AG04450 (cell line): ENCODE results near the gene SLCO2A1. TPM values are rescaled to one million over a fixed set of nuclear protein-coding genes. Genes with fewer than 3 reads are reported as not detected.

Experiments
- CTCF ChIA-PET: fragments of 300-600, 350-600 bp; formaldehyde crosslinking; extraction: SDS; loops from one replicate; lab custom pipeline; 2022; ENCODE audit warnings: antibody characterized with exemption, inconsistent platforms; lab: Charles Lee
- POLR2A ChIA-PET: fragments of 350-600 bp; formaldehyde crosslinking; extraction: SDS; loops from one replicate; lab custom pipeline; 2021; ENCODE audit warnings: antibody characterized with exemption, inconsistent platforms; lab: Yijun Ruan, JAX
- DNase-seq: peaks from one replicate; pipeline ENCODE4 v3.0.0-alpha.2; 2011; ENCODE audit warnings: low read depth, low spot score
- H3K27ac ChIP-seq: one replicate; pipeline ENCODE4 v1.5.1; 2012; ENCODE audit warnings: low read depth, low read length, control low read depth
- H3K27me3 ChIP-seq: one replicate; pipeline ENCODE4 v1.6.0; 2012; ENCODE audit warnings: low read length; ENCODE audit not compliant: control insufficient read depth, insufficient read depth
- H3K4me3 ChIP-seq: 2 replicates; pipeline ENCODE4 v1.5.1; 2011; ENCODE audit warnings: mild to moderate bottlenecking, low read depth, low read length, control low read depth
- H3K9me3 ChIP-seq: 2 replicates; pipeline ENCODE4 v1.5.1; 2012; ENCODE audit warnings: low read length; ENCODE audit not compliant: control insufficient read depth, insufficient read depth
- polyA plus RNA-seq: library from polyadenylated mRNA; depleted of rRNA; stranded (reverse); fragments of >200 nt; gene quantifications from 2 replicates; pipeline ENCODE4 v1.2.3, GENCODE V29; 2011
- TF ChIP-seq, protein P1 (sequence below): IDR thresholded peaks from 2 replicates; pipeline ENCODE4 v1.5.1; 2011; ENCODE audit warnings: low read depth, low read length, control low read depth, inconsistent platforms

The SLCO2A1 gene
- polyA plus RNA-seq, 1 experiment, result 1.6 TPM

DNA sequence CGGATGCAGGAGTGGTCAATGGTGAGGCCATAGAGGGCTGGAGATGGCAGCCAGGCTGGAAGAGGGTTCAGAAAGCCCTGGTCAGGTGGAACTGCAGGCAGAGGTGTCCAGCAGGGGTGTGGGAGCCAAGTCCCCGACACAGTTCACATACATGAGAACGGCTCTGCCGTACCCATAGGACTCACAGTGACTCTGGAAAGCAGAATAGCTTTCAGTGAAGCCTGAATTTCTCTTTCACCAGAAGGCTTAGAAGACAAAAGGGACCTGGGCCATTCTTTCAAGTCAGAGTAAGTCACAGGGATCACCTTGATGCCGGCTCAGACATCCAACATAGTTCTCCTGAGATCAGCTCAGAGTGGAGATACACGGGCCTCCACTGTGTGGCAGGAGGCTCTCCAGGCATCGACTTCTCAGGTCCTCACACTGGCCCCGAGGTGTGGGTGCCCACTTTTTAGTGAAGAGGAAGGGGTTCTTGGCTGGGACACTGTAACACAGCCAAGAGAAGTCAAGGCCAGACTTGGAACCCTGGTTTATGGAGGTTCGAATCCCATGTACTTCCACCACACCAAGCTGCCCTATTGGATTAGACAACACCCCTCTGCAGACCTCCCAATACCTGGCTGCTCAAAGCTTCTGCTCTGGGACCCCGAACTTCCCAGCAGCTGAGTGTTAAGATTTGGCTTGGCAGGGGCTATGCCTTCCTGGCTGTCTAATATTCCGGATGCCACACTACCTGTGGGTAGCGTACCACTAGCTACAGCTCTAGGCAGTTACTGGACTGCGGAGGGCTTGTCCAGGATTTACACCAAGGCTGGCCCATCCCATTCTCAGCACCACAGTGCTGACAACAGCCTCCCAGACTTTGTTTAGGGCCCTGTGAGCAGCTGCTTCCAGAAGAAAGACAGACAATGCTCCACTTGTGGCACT, 93.6 kb downstream of the SLCO2A1 start:
- ChIA-PET CTCF (interaction anchor here (1.2 kb wide), 1 partner anchor 276 kb away, joined by 5 read pairs; no protein-coding TSS in a partner anchor), POLR2A (no interaction called here)
- Histone ChIP-seq H3K4me3 (no peak overlapping the region), H3K27ac (no peak overlapping the region), H3K9me3 (no peaks in the 10 kb centered on the region), H3K27me3 (peaks cover 2% of the 10 kb centered on the region)
- TF ChIP-seq, protein P1, sequence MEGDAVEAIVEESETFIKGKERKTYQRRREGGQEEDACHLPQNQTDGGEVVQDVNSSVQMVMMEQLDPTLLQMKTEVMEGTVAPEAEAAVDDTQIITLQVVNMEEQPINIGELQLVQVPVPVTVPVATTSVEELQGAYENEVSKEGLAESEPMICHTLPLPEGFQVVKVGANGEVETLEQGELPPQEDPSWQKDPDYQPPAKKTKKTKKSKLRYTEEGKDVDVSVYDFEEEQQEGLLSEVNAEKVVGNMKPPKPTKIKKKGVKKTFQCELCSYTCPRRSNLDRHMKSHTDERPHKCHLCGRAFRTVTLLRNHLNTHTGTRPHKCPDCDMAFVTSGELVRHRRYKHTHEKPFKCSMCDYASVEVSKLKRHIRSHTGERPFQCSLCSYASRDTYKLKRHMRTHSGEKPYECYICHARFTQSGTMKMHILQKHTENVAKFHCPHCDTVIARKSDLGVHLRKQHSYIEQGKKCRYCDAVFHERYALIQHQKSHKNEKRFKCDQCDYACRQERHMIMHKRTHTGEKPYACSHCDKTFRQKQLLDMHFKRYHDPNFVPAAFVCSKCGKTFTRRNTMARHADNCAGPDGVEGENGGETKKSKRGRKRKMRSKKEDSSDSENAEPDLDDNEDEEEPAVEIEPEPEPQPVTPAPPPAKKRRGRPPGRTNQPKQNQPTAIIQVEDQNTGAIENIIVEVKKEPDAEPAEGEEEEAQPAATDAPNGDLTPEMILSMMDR, result no peak
- no peak for DNase-seq

GRCh38 chr3:133934996-133935842, 94.5 kb downstream of the SLCO2A1 start:
- TF ChIP-seq, protein P1, result no peak
- no peak overlapping the region for H3K27ac ChIP-seq
- DNase-seq, result no peak
- no peak overlapping the region for H3K4me3 ChIP-seq
- POLR2A ChIA-PET, result no interaction called here
- H3K27me3 ChIP-seq, result peaks cover 2% of the 10 kb centered on the region
- H3K9me3 ChIP-seq, result no peaks in the 10 kb centered on the region
- CTCF ChIA-PET, result interaction anchor here (7.8 kb wide), 1 partner anchor 275 kb away, joined by 227 read pairs; no protein-coding TSS in a partner anchor

DNA sequence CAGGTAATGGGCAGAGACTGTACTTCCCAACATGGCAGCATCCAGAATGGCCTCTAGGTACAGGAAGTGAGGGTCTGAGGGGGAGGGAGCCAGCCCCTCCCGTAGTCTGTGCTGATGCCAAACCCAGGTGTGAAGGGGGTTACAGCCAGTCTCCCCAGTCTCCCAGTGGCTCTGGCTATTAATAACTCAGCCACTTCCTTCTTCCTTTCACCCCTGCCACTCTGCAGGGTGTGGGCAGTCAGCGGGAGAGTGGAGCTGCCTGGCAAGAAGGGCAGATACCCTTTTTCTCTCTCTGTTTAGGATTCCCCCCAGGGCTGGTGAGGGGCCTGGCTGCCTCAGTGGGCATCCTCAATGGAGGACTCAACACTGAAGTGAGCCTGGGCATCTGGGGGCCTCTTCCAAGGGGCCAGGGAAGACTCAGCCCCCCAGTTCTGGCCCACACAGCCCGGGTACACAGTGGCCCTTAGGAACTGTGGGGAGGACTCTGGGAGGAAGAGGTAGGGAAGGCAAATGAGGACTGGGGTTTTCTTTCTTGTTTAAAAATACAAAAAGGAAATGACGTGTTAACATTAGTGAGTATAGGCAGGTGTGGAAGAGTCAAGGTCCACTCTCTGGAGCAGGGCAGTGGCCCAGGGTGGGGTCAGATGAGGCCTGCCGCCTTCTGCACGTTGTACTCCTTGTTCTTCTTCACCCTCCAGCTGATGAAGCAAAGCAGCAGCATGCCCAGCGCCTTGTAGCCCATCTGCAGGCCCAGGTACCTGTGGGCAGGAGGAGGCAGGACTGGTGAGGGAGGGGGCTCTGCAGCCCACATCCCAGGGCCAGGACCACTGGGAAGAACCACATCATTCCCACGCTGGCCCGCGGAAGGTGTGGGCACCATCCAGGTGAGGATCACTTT, 95.4 kb downstream of the SLCO2A1 start:
- H3K4me3 ChIP-seq, result no peak overlapping the region
- H3K27me3 ChIP-seq, result peaks cover 2% of the 10 kb centered on the region
- H3K9me3 ChIP-seq, result no peaks in the 10 kb centered on the region
- TF ChIP-seq, protein P1, result no peak
- no peak for DNase-seq
- POLR2A ChIA-PET, result no interaction called here
- no peak overlapping the region for H3K27ac ChIP-seq
- CTCF ChIA-PET, result interaction anchor here (7.8 kb wide), 1 partner anchor 276 kb away, joined by 227 read pairs; no protein-coding TSS in a partner anchor

DNA sequence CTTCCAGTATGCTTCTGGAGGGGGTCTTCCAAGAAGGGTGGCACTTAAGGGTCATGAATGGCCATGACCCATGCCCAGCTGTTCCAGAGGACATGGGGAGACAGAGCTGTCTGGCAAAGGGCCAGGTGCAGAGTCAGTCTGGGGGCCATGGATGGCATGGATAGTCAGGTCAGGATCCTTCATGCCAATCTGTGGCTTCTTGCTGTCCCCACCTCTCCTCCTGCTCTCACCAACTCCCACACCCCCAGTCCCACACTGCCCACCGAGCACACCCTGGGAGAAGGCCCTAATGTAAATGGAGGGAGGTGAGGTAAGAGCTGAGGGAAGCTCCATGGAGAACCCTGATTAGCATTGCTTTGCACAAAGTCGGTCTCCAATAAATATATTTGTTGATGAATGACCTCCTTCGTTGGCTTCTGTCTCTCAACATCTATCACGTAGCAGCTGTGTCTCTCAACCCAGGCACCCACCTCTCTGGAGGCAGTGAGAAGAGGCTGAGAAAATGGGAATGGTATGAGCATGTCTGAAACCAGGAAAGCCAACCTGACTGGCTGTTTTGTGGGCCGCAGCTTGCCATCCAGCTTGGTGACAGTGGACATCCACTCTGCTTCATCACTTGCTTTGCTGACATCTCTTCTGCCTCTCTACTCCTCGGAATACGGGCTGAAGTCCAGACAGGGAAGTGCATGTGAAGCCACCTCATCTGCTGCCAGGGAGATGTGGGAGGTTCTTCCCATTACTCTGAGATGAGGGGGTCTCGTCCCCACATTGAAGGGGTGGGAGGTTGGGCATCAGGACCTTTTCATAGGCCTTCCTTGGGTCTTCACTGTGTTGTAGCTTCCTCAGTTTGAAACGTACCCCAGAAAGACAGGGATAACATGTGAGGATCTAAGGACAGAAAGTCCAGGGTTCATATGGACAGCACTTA, 96.4 kb downstream of the SLCO2A1 start:
- POLR2A ChIA-PET, result interaction anchor here (0.7 kb wide), 1 partner anchor 160 kb away, joined by 3 read pairs; no protein-coding TSS in a partner anchor
- TF ChIP-seq, protein P1, result no peak
- DNase-seq, result no peak
- Histone ChIP-seq H3K27ac (no peak overlapping the region), H3K4me3 (no peak overlapping the region), H3K27me3 (peaks cover 2% of the 10 kb centered on the region), H3K9me3 (no peaks in the 10 kb centered on the region)
- CTCF ChIA-PET, result interaction anchor here (0.5 to 7.8 kb wide), 4 partner anchors 70 to 565 kb away, joined by 3 to 227 read pairs (median 16); no protein-coding TSS in a partner anchor
